GM12891 (cell line): Measurements from ENCODE around the gene MTMR1.

ENCODE experiments used
- DNase-seq: peaks from one replicate; pipeline ENCODE4 v3.0.0; 2011; ENCODE audit warnings: low spot score; ENCODE audit not compliant: insufficient read length
- FAIRE-seq: peaks from 2 replicates; lab custom pipeline; 2011; peaks lifted over from hg19 to GRCh38; lab: Jason Lieb, UNC
- PAX5 ChIP-seq: IDR thresholded peaks from 2 replicates; pipeline ENCODE4 v1.6.1; 2011; ENCODE audit warnings: low read length, moderate library complexity, mild to moderate bottlenecking; ENCODE audit not compliant: insufficient read depth, severe bottlenecking
- POLR2A ChIP-seq: IDR thresholded peaks from 2 replicates; pipeline ENCODE4 v1.6.1; 2011; ENCODE audit warnings: low read depth, low read length, control low read depth
- POLR2AphosphoS5 ChIP-seq: IDR thresholded peaks from 2 replicates; pipeline ENCODE4 v1.6.1; 2011; ENCODE audit warnings: low read depth, low read length, control low read depth
- POU2F2 ChIP-seq: IDR thresholded peaks from 2 replicates; pipeline ENCODE4 v1.6.1; 2011; ENCODE audit warnings: low read depth, mild to moderate bottlenecking, control low read depth, low read length, moderate library complexity
- SPI1 ChIP-seq: IDR thresholded peaks from 2 replicates; pipeline ENCODE4 v1.6.1; 2011; ENCODE audit warnings: low read depth, low read length, control low read depth
- TAF1 ChIP-seq: IDR thresholded peaks from 2 replicates; pipeline ENCODE4 v1.6.1; 2011; ENCODE audit warnings: low read depth, low read length, control low read depth

The MTMR1 gene

DNA sequence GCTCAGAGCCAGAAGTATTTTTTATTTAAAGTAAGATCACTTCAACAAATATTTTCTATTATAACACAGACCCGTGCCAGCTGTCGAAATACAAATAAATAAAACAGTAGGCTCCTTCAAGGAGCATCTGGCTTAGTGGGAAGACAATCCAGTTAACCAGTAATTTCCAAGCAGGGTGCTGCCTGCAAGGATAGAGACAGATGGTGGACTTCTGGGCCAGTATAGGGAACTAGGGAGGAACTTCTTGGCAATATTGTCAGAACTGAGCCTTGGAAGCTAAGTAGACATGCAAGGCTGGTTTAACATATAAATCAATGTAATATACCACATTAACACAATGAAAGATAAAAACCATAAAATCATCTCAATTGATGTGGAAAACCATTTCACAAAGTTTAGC lies 17.0 kb upstream of the MTMR1 start:
- no peak for FAIRE-seq
- DNase-seq, result no peak
- TF ChIP-seq POLR2A (no peak), POU2F2 (no peak), PAX5 (no peak), POLR2AphosphoS5 (no peak), TAF1 (no peak), SPI1 (no peak)

DNA sequence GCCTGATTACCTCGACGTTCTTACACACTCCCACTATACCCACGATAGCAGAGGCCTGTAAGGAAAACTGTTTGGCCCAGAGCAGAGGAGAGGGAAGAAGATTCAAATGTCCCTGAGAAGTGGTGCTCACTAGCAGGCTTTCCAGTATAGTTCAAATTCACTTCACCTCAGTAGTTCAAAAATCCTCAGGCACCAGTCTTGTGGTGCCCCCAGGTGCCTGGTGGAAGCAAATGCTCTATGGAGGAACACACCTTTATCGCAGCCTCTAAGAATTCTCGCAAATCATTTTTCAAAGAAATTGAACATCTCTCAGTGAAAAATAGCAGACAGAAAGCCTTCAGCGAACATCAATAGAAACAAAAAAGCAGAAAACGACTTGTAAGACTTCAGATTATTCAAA lies 12.2 kb upstream of the MTMR1 start:
- TF ChIP-seq TAF1 (no peak), POLR2AphosphoS5 (no peak), POLR2A (no peak), PAX5 (no peak), SPI1 (no peak), POU2F2 (no peak)
- FAIRE-seq (peak; percentile 66), DNase-seq (no peak)

DNA sequence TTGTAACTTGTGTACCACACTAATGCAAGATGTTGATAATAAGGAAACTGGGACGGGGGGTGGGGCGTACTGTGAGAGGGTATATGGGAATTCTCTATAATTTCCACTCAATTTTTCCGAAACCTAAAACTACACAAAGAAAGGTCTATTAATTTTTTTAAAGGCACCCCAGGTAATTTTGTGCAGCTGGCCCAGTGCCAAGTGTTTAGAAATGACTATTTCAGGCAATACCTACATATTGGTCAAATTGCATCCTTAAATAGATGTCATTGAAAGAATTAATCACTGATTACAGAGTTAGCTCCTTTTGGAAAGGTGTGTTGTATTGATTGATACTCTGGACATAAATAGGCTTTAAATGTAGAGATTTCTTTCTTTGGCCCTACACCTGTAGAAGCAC lies 10.1 kb upstream of the MTMR1 start:
- no peak for TF ChIP-seq POLR2AphosphoS5
- TF ChIP-seq TAF1, result no peak
- FAIRE-seq, result no peak
- DNase-seq, result no peak

DNA sequence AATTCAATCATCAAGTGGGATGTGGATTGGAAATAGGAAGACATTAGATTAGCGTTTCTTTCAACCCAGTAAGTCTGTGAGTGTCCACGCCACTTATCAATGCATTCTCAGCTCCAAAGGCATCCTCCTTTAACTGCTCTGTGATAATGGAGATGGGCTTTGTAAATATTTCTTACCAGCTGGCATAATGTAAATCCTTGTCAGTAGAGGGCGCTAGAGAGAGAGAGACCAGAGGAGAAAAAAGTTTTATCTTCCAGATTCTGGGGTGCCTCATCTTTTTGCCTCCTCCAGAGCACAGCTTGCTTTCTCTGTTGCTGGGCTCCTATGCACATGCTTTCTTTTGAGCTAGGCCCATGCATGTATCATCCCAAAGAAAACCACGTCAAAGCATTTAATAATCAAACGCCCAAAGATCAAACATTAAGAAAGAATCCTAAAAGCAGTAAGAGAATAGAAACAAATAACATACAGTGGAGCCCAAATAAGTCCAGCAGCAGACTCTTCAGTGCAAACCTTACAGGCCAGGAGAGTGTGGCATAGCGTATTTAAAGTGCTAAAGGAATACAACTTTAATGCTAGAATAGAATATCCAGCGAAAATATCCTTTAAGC lies 9.6 kb upstream of the MTMR1 start:
- peak; percentile 69 for FAIRE-seq
- TF ChIP-seq POU2F2 (no peak), POLR2A (no peak), POLR2AphosphoS5 (no peak), TAF1 (no peak), SPI1 (no peak), PAX5 (no peak)
- no peak for DNase-seq

DNA sequence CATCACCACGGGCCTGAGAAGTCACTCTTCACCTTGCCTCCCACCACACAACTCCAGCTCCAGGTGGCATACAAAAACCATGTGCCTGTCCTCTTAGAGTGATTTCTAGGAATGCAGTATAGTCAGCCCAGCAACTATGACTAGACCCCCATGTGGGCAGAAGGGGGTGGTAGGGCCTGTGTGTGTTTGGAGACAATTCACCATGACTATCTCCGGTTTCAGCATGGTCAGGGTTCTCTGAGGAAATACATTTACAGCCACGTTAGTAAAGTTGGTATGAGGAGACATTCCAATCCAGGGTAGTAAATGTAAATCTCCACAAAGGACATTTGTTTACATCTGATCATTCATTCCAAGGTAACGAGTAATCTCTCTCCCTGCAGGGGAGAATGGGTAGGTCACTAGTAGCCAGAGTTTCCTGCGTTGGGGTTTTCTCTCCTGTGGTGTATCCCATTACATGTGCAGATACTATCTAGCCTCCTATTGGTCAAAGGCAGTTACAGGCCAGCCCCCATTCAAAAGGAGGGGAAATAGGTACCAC lies 4.2 kb upstream of the MTMR1 start:
- TF ChIP-seq PAX5 (no peak), POU2F2 (no peak), SPI1 (no peak), POLR2AphosphoS5 (no peak), POLR2A (no peak), TAF1 (no peak)
- DNase-seq (no peak), FAIRE-seq (no peak)

DNA sequence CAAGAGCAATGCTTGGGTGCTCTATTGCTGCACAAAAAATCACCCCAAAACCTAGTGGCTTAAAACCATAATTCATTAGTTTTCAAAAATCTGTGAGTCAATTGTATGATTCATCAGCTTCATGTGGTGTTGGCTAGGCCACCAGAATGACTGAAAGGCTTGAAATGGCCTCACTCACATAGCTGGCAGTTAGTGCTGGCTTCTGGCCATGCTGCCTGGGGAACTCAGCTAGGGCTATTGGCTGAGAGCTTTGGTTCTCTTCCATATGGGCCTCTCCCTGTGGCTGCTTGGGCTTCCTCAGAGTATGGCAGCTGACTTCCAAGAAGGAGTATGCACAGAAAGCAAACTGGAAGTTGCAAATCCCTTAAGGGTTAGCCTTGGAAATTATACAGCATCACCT lies 3.1 kb upstream of the MTMR1 start:
- no peak for FAIRE-seq
- TF ChIP-seq POU2F2, result no peak
- TF ChIP-seq TAF1, result no peak
- no peak for TF ChIP-seq POLR2AphosphoS5
- TF ChIP-seq POLR2A, result no peak
- no peak for TF ChIP-seq SPI1
- no peak for TF ChIP-seq PAX5
- no peak for DNase-seq

DNA sequence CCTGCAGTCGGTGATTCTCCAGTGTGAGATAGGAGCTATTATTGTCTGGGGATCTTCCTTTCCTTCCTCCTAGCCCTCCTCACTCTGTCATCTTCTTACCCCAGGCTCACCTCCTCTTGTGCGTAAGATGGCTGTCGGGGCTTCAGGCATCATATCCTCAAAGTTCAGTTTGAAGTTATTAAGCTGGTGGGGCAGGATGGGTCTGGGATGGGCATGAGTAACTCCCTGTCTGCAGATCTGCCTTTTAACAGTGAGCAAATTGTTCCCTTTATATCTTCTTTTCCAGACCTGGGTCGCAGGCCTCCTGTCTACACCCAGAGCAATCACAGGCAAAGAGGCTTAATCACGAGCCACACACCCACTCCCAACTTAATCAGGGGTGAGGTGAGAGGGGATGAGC lies 900 bp upstream of the MTMR1 start:
- DNase-seq (no peak), FAIRE-seq (no peak)
- TF ChIP-seq SPI1, result no peak
- TF ChIP-seq POLR2AphosphoS5, result no peak
- TF ChIP-seq PAX5, result no peak
- TF ChIP-seq POU2F2, result no peak
- TF ChIP-seq POLR2A, result no peak
- TF ChIP-seq TAF1, result no peak

DNA sequence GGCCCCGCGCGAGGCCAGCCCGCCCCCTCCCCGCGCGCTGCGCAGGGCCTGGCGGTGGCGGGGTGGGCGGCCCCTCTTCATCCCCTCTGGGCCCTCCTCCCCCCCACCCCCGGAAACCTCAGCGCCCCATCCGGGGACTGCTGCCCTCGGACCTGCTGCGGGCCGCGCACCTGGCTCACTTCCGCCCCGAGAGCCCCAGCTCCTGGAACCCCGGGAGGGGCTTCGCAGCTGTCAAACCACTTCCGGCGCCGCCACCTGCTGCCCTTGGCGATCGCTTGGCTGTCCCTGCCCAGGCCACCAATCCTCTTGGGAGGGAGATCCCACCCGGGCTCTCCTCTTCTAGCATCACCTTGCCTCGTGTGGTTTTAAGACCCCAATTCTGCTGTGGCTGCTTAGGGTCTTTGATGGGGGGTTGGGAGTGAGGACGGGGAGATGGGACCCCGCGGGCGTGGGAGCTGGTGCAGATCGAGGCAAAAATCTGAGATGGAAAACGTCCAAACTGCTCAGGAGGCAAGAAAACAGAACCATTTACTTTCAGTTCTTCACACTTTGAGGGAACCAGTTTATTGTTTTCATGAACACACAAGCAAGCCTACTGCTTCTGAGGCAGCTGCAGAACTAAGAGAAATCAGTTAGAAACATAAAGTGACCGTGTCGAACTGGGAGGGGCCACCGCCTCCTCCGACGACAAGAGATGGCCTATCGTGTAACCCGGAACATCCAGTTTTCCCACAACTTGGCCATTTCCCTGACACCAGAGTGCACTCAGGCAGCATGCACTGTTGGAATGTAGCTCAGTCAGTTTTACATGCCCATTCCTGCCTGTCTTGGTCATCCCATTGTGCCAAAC lies 754 bp downstream of the MTMR1 start:
- no peak for TF ChIP-seq PAX5
- no peak for TF ChIP-seq POLR2AphosphoS5
- peak; percentile 53; the same call in 1 of the 2 replicates for TF ChIP-seq SPI1
- no peak for TF ChIP-seq POLR2A
- TF ChIP-seq POU2F2, result no peak
- TF ChIP-seq TAF1, result no peak
- DNase-seq (peak; percentile 75), FAIRE-seq (peak; percentile 96)

DNA sequence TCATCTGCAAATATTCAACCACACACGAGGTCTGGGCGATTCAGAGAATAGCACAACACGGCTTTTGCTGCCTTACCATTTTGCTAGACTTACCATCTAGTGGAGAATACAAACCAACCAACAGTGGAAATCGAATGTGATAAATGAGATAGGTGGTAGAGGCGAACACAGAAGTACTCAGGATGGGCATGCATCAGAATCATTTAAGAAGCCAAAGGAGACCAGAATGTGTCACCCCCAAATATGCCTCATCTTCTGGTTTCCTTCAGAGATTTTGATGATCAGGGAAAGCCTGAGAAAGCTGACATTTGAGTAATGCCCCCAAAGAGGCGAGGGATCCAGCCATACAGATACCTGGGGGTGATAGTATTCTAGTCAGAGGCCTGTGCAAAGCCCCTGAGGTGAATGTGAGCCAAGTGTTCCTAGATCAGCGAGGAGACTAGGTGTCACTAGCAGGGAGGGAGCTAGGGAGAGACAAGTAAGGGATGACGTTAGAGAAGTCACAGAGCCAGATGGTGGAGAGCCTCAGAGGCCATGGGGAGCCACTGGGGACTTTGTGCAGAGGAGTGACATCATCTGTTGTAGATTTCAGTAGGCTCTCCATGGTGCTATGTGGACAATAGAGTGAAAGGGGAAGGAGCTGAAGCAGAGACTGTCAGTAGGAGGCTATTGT lies 1.7 kb downstream of the MTMR1 start:
- TF ChIP-seq TAF1, result no peak
- no peak for TF ChIP-seq SPI1
- no peak for TF ChIP-seq POU2F2
- TF ChIP-seq POLR2AphosphoS5, result no peak
- DNase-seq (no peak), FAIRE-seq (no peak)
